ENCODE data around the gene PTPRN2. TPM values are rescaled to one million over a fixed set of nuclear protein-coding genes. Genes with fewer than 3 reads are reported as not detected.

Gene PTPRN2
- total RNA-seq, 1 experiment from 2014 or later, result 0.11 TPM

DNA sequence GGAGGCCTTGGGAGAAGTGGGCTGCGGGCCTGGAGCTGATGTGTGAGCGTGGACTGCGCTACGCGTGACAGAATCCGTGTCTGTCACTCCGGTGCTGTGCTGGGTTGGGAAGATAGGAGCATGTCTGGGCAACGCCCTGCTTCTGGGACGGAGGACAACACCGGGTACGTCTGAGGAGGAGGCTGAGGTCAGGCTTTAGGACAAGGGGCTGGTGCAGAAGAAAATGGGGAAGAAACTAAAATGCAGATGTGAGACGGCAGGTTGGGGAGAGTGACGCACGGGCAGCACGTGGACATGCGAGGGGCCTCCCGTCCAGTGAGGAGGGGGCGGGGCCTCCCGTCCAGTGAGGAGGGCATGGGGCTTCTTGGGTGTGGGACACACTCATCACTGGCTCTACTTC, 1043.4 kb downstream of the PTPRN2 start:
- Histone ChIP-seq H3K4me1 (ENCODE audit: insufficient read depth, low read length, poor library complexity, severe bottlenecking) (no peaks in the 10 kb centered on the region), H3K27me3 (replicated peaks; ENCODE audit: insufficient read depth, low read depth, low read length, poor library complexity) (peaks cover 4% of the 10 kb centered on the region), H3K36me3 (ENCODE audit: insufficient read depth, low read length, poor library complexity, severe bottlenecking) (no peaks in the 10 kb centered on the region), H3K27ac (ENCODE audit: low read depth, low read length, poor library complexity, severe bottlenecking) (no peak overlapping the region), H3K9me3 (ENCODE audit: low read depth, low read length, poor library complexity, severe bottlenecking) (no peaks in the 10 kb centered on the region), H3K4me3 (ENCODE audit: low read depth, low read length, poor library complexity, severe bottlenecking) (no peak overlapping the region)
- CTCF ChIA-PET, result no interaction called here
- intact Hi-C loops (cut with micrococcal nuclease; ENCODE audit: unreplicated experiment), result no loop called here
- DNase-seq (ENCODE audit: low spot score), result no peak
- POLR2A ChIA-PET (ENCODE audit: low non-redundant PET), result no interaction called here
- no peak for TF ChIP-seq EZH2 (IDR thresholded peaks at IDR 0.05; ENCODE audit: borderline replicate concordance, low read depth, low read length, poor library complexity, severe bottlenecking)
- no peak for TF ChIP-seq CTCF (conservative IDR thresholded peaks at IDR 0.05; ENCODE audit: low read depth, low read length)
- no TSS peak for BruUV-seq (replicated peaks)

DNA sequence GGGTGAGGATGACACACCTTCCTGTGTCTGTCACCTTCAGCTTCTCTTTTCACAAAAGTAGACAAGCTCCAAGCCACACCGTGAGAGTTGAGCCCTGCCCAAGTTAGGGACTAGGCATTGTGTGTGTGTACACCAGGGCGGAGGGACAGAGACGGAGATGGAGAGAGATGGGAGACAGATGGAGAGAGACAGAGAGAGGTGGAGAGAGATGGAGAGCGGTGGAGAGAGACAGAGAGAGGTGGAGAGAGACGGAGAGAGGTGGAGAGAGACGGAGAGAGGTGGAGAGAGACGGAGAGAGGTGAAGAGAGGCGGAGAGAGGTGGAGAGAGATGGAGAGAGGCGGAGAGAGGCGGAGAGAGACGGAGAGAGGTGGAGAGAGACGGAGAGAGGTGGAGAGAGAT, 1043.8 kb downstream of the PTPRN2 start:
- TF ChIP-seq CTCF (conservative IDR thresholded peaks at IDR 0.05; ENCODE audit: low read depth, low read length), result no peak
- TF ChIP-seq EZH2 (IDR thresholded peaks at IDR 0.05; ENCODE audit: borderline replicate concordance, low read depth, low read length, poor library complexity, severe bottlenecking), result no peak
- no peak overlapping the region for H3K4me3 ChIP-seq (ENCODE audit: low read depth, low read length, poor library complexity, severe bottlenecking)
- peaks cover 7% of the 10 kb centered on the region for H3K27me3 ChIP-seq (replicated peaks; ENCODE audit: insufficient read depth, low read depth, low read length, poor library complexity)
- H3K4me1 ChIP-seq (ENCODE audit: insufficient read depth, low read length, poor library complexity, severe bottlenecking), result no peaks in the 10 kb centered on the region
- H3K9me3 ChIP-seq (ENCODE audit: low read depth, low read length, poor library complexity, severe bottlenecking), result no peaks in the 10 kb centered on the region
- ChIA-PET CTCF (no interaction called here), POLR2A (ENCODE audit: low non-redundant PET) (no interaction called here)
- H3K36me3 ChIP-seq (ENCODE audit: insufficient read depth, low read length, poor library complexity, severe bottlenecking), result no peaks in the 10 kb centered on the region
- intact Hi-C loops (cut with micrococcal nuclease; ENCODE audit: unreplicated experiment), result no loop called here
- DNase-seq (ENCODE audit: low spot score), result no peak
- no peak overlapping the region for H3K27ac ChIP-seq (ENCODE audit: low read depth, low read length, poor library complexity, severe bottlenecking)
- no TSS peak for BruUV-seq (replicated peaks)

DNA sequence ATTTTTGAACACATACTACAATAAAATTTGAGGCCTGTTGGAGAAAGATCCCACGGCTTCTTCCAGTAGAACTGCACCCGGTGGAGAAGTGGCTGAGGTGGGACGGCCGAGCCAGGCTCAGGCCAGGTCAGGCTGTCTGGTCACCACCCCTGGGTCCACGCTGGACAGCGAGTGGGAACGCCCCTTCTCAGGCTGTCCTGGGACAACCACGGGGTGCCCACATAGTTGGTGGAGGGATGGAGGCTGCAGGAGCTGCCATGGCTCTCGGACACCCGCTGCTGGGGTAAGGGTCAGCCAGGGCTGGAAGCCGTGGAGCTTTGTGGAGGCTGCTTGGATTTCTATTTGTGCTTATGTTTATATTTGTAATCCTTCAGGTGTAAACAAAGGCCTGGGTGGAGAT, 1044.3 kb downstream of the PTPRN2 start:
- POLR2A ChIA-PET (ENCODE audit: low non-redundant PET), result no interaction called here
- H3K27ac ChIP-seq (ENCODE audit: low read depth, low read length, poor library complexity, severe bottlenecking), result no peak overlapping the region
- H3K27me3 ChIP-seq (replicated peaks; ENCODE audit: insufficient read depth, low read depth, low read length, poor library complexity), result peaks cover 13% of the 10 kb centered on the region
- H3K4me3 ChIP-seq (ENCODE audit: low read depth, low read length, poor library complexity, severe bottlenecking), result no peak overlapping the region
- H3K4me1 ChIP-seq (ENCODE audit: insufficient read depth, low read length, poor library complexity, severe bottlenecking), result no peaks in the 10 kb centered on the region
- CTCF ChIA-PET, result no interaction called here
- TF ChIP-seq CTCF (conservative IDR thresholded peaks at IDR 0.05; ENCODE audit: low read depth, low read length), result no peak
- no peak for TF ChIP-seq EZH2 (IDR thresholded peaks at IDR 0.05; ENCODE audit: borderline replicate concordance, low read depth, low read length, poor library complexity, severe bottlenecking)
- DNase-seq (ENCODE audit: low spot score), result no peak
- no peaks in the 10 kb centered on the region for H3K9me3 ChIP-seq (ENCODE audit: low read depth, low read length, poor library complexity, severe bottlenecking)
- no TSS peak for BruUV-seq (replicated peaks)
- no peaks in the 10 kb centered on the region for H3K36me3 ChIP-seq (ENCODE audit: insufficient read depth, low read length, poor library complexity, severe bottlenecking)
- intact Hi-C loops (cut with micrococcal nuclease; ENCODE audit: unreplicated experiment), result no loop called here

All from A673 (cell line).